Thyroid gland (tissue), 4 donors: Measurements from ENCODE around the gene TTC33. TPM values are rescaled to one million over a fixed set of nuclear protein-coding genes. Genes with fewer than 3 reads are reported as not detected.

Experiments
- DNase-seq, 2 donors: peaks; one replicate each; pipeline ENCODE4 v3.0.0-alpha.2; 2019
- H3K27ac ChIP-seq, 3 donors: fragments of 200-600 bp; sonication (generic); 1 replicate in 2 of 3; 2 replicates in 1 of 3; pipeline ENCODE4 v1.5.1; 2016 to 2019; ENCODE audit warnings: mild to moderate bottlenecking in 1 of 3, moderate library complexity in 1 of 3
- H3K27me3 ChIP-seq: fragments of 200-600 bp; sonication (generic); one replicate; pipeline ENCODE4 v1.5.1; 2019
- H3K36me3 ChIP-seq, 2 donors: fragments of 200-600 bp; sonication (generic); one replicate each; pipeline ENCODE4 v1.5.1; 2016 to 2019
- H3K4me1 ChIP-seq, 2 donors: fragments of 200-600 bp; sonication (generic); one replicate each; pipeline ENCODE4 v1.5.1; 2017 to 2019
- H3K4me3 ChIP-seq, 3 donors: fragments of 200-600 bp; sonication (generic); replicated peaks in 1 of 3; 1 replicate in 2 of 3; 2 replicates in 1 of 3; pipeline ENCODE4 v1.5.1; 2016; ENCODE audit warnings: mild to moderate bottlenecking in 1 of 3
- H3K9me3 ChIP-seq: fragments of 200-600 bp; sonication (generic); one replicate; pipeline ENCODE4 v1.5.1; 2017
- CTCF ChIP-seq, 6 experiments: fragments of 200-600 bp in 3 of 6; fragments of 450-650 bp in 3 of 6; sonication (generic) in 3 of 6; IDR thresholded peaks; one replicate each; pipeline ENCODE4 v1.5.1; 2016 to 2019; ENCODE audit warnings: antibody characterized with exemption in 6 of 6, mild to moderate bottlenecking in 2 of 6, inconsistent platforms in 1 of 6, moderate library complexity in 1 of 6
- POLR2A ChIP-seq, 2 donors: fragments of 450-650 bp; IDR thresholded peaks; one replicate each; pipeline ENCODE4 v1.6.1; 2017; ENCODE audit warnings: antibody characterized with exemption in 2 of 2, mild to moderate bottlenecking in 2 of 2, moderate library complexity in 1 of 2
- WGBS, 2 donors: methylation state at CpG; one replicate each; pipeline ENCODE4 v1.1.5; 2017; 5-methylcytosine and 5-hydroxymethylcytosine counted together
- intact Hi-C: fragments of 100-400 bp; cut with DNase I; formaldehyde crosslinking; loops from one replicate; pipeline ENCODE4 v1.15.1; 2023
- total RNA-seq, 4 donors: library from RNA; depleted of rRNA; stranded (reverse); fragments of >200 nt; gene quantifications; one replicate each; pipeline ENCODE4 v1.2.3, GENCODE V29; 2016

Gene TTC33
- total RNA-seq, 4 donors from 2014 or later, result 18.7 to 35.2 (median 24.9) TPM

DNA sequence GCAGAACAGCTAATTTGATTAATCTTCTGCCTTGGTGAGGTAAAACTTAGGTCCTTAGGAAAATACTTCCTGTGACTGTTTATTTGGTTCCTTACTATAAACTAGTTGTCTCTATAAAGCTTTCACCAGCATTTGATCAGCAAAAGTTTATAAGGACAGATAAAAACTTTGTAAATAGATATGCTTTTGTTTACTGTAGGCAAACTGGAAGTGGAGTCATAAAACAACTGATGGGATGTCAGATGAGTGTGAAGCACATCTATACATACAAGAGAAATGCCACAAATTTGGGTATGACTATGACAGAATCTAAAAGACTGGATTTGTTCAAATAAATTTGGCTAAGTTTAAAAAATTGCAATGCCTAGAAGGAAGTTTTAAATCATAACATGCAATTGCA is 70.6 kb downstream of the TTC33 start:
- TF ChIP-seq POLR2A (IDR thresholded peaks at IDR 0.05), result no peak
- no peak for TF ChIP-seq CTCF (IDR thresholded peaks at IDR 0.05)
- no peak for DNase-seq
- H3K4me3 ChIP-seq, result no peak overlapping the region
- H3K27me3 ChIP-seq, result no peaks in the 10 kb centered on the region
- no peaks in the 10 kb centered on the region for H3K36me3 ChIP-seq
- intact Hi-C loops, result loop anchor here (10.0 kb wide), 2 partner anchors 970 to 1100 kb away; no protein-coding TSS in a partner anchor
- H3K9me3 ChIP-seq, result no peaks in the 10 kb centered on the region
- peak overlapping the region in 1 of 3 donors; percentile 27 for H3K27ac ChIP-seq
- H3K4me1 ChIP-seq, result peaks cover 4 to 9% of the 10 kb centered on the region in 2 donors

DNA sequence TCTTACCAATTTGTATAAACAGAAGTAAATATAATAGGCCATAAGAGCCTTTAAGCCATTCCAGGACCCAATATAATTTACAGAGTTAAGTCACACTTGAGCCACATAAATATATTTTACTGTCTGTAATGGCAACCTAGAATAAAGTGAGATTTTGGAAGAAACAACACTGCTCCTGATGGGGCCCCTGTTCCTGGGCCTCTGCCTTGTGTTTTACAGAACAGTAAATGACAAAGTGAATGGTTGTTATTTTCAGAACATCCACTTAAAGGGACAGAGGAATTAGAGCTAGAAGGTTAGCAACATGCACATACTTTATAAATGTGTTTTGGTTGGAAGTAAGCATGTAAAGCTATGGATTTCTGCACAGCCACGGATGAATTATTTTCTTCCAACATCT is 72.5 kb downstream of the TTC33 start:
- TF ChIP-seq CTCF (IDR thresholded peaks at IDR 0.05), result no peak
- TF ChIP-seq POLR2A (IDR thresholded peaks at IDR 0.05), result no peak
- Histone ChIP-seq H3K9me3 (no peaks in the 10 kb centered on the region), H3K4me3 (peak overlapping the region in 1 of 3 donors; percentile 10), H3K4me1 (peaks cover 4 to 12% of the 10 kb centered on the region in 2 donors), H3K36me3 (no peaks in the 10 kb centered on the region), H3K27ac (peak overlapping the region in 1 of 3 donors; percentile 97), H3K27me3 (no peaks in the 10 kb centered on the region)
- 63 to 71% methylated on average over 1 of the region's 1 CpG for WGBS, 2 donors
- no peak for DNase-seq
- intact Hi-C loops, result loop anchor here (10.0 kb wide), 2 partner anchors 969 to 1099 kb away; no protein-coding TSS in a partner anchor

GRCh38 chr5:40682154-40683017 is 73.4 kb downstream of the TTC33 start:
- TF ChIP-seq POLR2A (IDR thresholded peaks at IDR 0.05), result peak in 1 of 2 donors; percentile 5
- no peak for TF ChIP-seq CTCF (IDR thresholded peaks at IDR 0.05)
- intact Hi-C loops, result loop anchor here (10.0 kb wide), 2 partner anchors 968 to 1098 kb away; no protein-coding TSS in a partner anchor
- 71 to 89% methylated on average over 16 of the region's 16 CpGs for WGBS, 2 donors
- H3K9me3 ChIP-seq, result no peaks in the 10 kb centered on the region
- peak overlapping the region in 1 of 3 donors; percentile 64 for H3K4me3 ChIP-seq
- no peaks in the 10 kb centered on the region for H3K36me3 ChIP-seq
- peak overlapping the region in 2 of 3 donors; percentile 38 to 97 for H3K27ac ChIP-seq
- H3K4me1 ChIP-seq, result peaks cover 4 to 14% of the 10 kb centered on the region in 2 donors
- H3K27me3 ChIP-seq, result no peaks in the 10 kb centered on the region
- DNase-seq, result no peak

GRCh38 chr5:40681363-40682153 is 74.2 kb downstream of the TTC33 start:
- TF ChIP-seq CTCF (IDR thresholded peaks at IDR 0.05) (no peak), POLR2A (IDR thresholded peaks at IDR 0.05) (no peak)
- Histone ChIP-seq H3K27me3 (no peaks in the 10 kb centered on the region), H3K4me1 (peaks cover 4 to 14% of the 10 kb centered on the region in 2 donors), H3K4me3 (peak overlapping the region in 2 of 3 donors; percentile 8 to 64), H3K9me3 (no peaks in the 10 kb centered on the region), H3K36me3 (no peaks in the 10 kb centered on the region), H3K27ac (peak overlapping the region in 2 of 3 donors; percentile 82 to 97)
- DNase-seq, result peak in 1 of 2 donors; percentile 7
- intact Hi-C loops, result loop anchor here (10.0 kb wide), 2 partner anchors 967 to 1097 kb away; no protein-coding TSS in a partner anchor
- 21 to 24% methylated on average over 33 to 34 of the region's 67 CpGs for WGBS, 2 donors
